ENCODE measurements around the gene SCAMP4.

GRCh38 chr19:1947651-1948209 lies 42.5 kb downstream of the SCAMP4 start:
- TF ChIP-seq CSDC2 (CRISPR knock-in tag; IDR thresholded peaks at IDR 0.05) (no peak), ZNF565 (CRISPR knock-in tag; conservative IDR thresholded peaks at IDR 0.05; ENCODE audit: low read depth) (no peak), ZNF8 (CRISPR knock-in tag; IDR thresholded peaks at IDR 0.05) (no peak), TCF4 (CRISPR knock-in tag; IDR thresholded peaks at IDR 0.05; ENCODE audit: borderline replicate concordance) (no peak)
